ENCODE data around the gene KLK5.
"Not testable (repeated sequence)": the region's sequence is repeated elsewhere in the genome, so short reads cannot be mapped to it uniquely, and the experiment has no call there.

Gene KLK5

GRCh38 chr19:50921426-50922316 lies 31.2 kb downstream of the KLK5 start:
- no peak for DNase-seq (ENCODE audit: low read depth)

- DNase-seq (ENCODE audit: low read depth) = no peak
Measured at GRCh38 chr19:50916069-50916468, 36.8 kb downstream of the KLK5 start.

- DNase-seq (ENCODE audit: low read depth) = no peak
Measured at GRCh38 chr19:50912727-50913716, 39.8 kb downstream of the KLK5 start.

- DNase-seq (ENCODE audit: low read depth) = no peak
Measured at GRCh38 chr19:50912102-50912599, 40.7 kb downstream of the KLK5 start.

- no peak for DNase-seq (ENCODE audit: low read depth)
Measured at GRCh38 chr19:50911206-50912101, 41.4 kb downstream of the KLK5 start, which contains the start of gene KLK4. Gene KLK4 (minus strand): TSS chr19:50911395. CDS start chr19:50910738, 657 bp downstream.

GRCh38 chr19:50910722-50911121 lies 42.1 kb downstream of the KLK5 start:
- DNase-seq (ENCODE audit: low read depth) = no peak

- peak; percentile 22 for DNase-seq (ENCODE audit: low read depth)
Measured at GRCh38 chr19:50909240-50910070, 43.4 kb downstream of the KLK5 start.

GRCh38 chr19:50908336-50908735 lies 44.5 kb downstream of the KLK5 start:
- no peak for DNase-seq (ENCODE audit: low read depth)

GRCh38 chr19:50906217-50906616 lies 46.6 kb downstream of the KLK5 start:
- DNase-seq (ENCODE audit: low read depth) = peak; percentile 6

- no peak for DNase-seq (ENCODE audit: low read depth)
Measured at GRCh38 chr19:50902640-50903039, 50.2 kb downstream of the KLK5 start.

GRCh38 chr19:50899569-50899968 lies 53.3 kb downstream of the KLK5 start:
- no peak for DNase-seq (ENCODE audit: low read depth)

GRCh38 chr19:50898018-50898417 lies 54.8 kb downstream of the KLK5 start:
- no peak for DNase-seq (ENCODE audit: low read depth)

GRCh38 chr19:50897612-50898011 lies 55.2 kb downstream of the KLK5 start:
- no peak for DNase-seq (ENCODE audit: low read depth)

- DNase-seq (ENCODE audit: low read depth) = no peak
Measured at GRCh38 chr19:50897191-50897607, 55.6 kb downstream of the KLK5 start.

GRCh38 chr19:50896591-50897190 lies 56.1 kb downstream of the KLK5 start:
- DNase-seq (ENCODE audit: low read depth) = peak; percentile 6

- DNase-seq (ENCODE audit: low read depth) = not testable (repeated sequence)
Measured at GRCh38 chr19:50896089-50896590, 56.7 kb downstream of the KLK5 start.

GRCh38 chr19:50894478-50895356 lies 58.1 kb downstream of the KLK5 start:
- DNase-seq (ENCODE audit: low read depth) = no peak
